Stimulated activated naive CD4-positive, alpha-beta T cell treated with Interleukin-2 at 50 U/mL for 16 hours (primary cell): ENCODE measurements around the gene BNC2.

ENCODE experiments used
- DNase-seq: peaks from one replicate; lab custom pipeline; 2025; lab: John Stamatoyannopoulos, UW

Gene BNC2

GRCh38 chr9:16595227-16595626, 275.2 kb downstream of the BNC2 start:
- DNase-seq, result no peak

GRCh38 chr9:16594787-16595186, 275.7 kb downstream of the BNC2 start:
- no peak for DNase-seq

DNA sequence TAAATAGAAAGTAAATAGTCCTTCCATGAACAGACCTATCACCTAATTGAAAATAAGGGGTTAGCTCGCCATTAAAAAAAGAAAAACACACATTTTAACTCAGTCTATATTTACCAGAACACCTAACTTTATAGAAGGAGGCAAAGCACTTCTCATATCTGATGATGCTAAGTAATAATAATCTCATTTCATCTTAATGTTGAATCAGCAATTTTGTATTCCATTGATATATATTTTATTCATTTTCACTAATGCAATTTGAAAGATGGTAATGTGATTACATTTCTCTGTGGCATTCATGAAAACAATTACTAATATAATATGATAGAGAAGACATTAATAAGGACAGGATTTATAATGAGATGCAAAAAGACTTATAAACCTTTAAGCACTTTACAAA, 276.7 kb downstream of the BNC2 start:
- no peak for DNase-seq

- no peak for DNase-seq
These were observed 279.4 kb downstream of the BNC2 start for GRCh38 chr9:16591092-16591491.

GRCh38 chr9:16585591-16585990, 284.9 kb downstream of the BNC2 start:
- no peak for DNase-seq

- DNase-seq, result no peak
These were observed 290.5 kb downstream of the BNC2 start for GRCh38 chr9:16579872-16580432.

DNA sequence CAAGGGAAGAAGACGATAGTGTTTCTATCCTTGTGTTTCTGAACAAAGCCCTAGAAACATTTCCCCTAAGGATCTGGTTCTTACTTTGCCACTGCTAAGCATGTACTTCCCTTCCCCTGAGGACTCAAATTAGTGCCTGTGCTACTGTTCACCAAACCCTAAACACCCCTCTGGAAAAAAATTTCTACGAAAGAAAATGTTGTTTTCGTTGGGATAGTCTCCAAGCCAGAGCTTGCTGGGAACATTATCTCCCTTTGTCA, 294.6 kb downstream of the BNC2 start:
- no peak for DNase-seq

DNA sequence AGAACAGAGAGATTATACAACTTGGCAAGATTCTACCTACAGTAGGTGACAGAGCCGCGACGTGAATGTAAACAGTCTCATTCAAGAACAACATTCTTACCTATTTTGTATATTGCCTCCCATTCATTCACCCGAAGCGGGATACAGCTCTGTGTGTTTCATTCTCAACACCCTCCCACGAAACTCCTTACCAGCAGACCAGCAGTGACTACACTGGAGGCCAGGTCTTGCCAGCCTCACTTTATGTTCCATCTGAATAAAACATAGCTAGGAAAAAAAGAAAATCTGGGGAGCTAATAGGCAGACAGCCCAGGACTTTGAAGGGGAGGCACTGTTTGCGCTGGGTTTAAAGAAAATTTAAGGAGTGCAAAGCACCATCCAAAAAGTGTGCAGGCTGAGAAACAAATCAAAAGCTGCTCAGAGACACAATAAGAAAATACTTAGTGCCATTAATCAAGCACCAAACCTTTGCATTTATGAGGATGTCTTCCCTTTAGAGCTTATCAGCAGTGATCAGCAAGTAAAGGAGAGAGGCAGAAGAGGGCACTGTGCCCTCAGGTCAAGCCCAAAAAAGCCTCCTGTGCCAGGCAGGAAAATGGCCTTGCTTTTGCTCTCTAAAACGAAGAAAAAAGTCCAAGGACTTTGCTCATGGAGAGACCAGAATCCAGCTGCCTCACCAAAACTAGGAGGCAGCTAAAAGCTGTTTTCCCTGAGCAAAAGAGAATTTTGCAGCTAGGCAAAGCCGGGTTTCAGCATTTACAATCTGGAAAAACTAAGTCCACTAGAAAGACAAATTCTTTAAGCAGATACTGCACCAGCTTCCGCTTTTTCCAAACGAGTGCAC, 295.1 kb downstream of the BNC2 start:
- DNase-seq, result no peak

DNA sequence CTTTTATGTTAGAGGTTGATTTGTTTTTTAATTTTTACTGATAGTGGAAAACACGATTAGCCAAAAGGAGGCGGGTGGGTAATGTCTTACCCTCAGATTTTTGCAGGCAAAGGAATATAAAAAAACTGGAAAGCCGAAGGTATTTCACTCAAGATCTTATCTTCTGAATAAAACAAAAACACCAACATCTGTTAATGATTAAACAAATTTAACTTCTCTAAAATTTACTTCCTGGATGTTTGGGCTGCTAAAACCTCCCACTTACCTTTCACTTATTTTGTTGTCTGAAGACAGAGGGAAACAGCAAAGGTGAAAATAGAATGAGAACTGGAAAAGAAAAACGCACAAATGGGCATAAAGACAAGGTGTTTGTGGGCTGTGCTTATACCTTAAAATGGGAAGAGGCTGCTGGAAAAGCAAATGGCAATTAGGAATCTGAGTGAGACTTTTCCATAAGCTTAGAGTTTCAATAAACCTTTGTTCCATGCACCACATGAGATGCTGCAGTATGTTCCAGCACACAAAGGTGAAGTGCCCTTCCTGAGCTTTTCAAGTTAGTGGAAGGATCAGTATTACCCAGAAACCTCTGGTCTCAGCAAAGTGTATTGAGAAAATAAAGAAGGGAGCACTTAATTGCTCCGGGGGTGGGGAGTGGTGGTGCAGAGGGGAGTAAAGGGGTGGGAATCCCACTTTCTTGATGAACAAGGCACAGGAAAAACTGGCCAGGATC, 298.3 kb downstream of the BNC2 start:
- no peak for DNase-seq

GRCh38 chr9:16571127-16571802, 299.2 kb downstream of the BNC2 start:
- DNase-seq, result no peak

DNA sequence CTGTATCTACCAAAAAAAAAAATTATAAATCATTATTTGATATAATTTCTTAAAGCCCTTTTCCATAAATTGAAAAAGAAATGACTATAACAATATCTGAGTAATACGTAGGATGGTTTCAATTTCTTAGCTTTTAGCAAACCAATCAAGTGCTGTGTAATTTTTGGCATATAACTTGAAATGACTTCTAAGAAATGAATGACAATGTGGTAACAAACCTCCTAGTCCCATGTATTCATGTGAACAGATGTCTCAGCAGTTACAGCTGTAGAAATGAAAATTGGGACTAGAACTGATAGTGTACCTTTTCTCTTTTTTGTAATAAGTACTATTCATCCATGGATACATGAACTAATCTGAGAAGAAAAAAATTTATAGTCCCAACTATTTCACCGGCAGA, 307.0 kb downstream of the BNC2 start:
- DNase-seq, result no peak

- DNase-seq, result no peak
These were observed 309.3 kb downstream of the BNC2 start for GRCh38 chr9:16561121-16561520.

- DNase-seq, result no peak
These were observed 310.9 kb downstream of the BNC2 start for GRCh38 chr9:16559418-16560188.

DNA sequence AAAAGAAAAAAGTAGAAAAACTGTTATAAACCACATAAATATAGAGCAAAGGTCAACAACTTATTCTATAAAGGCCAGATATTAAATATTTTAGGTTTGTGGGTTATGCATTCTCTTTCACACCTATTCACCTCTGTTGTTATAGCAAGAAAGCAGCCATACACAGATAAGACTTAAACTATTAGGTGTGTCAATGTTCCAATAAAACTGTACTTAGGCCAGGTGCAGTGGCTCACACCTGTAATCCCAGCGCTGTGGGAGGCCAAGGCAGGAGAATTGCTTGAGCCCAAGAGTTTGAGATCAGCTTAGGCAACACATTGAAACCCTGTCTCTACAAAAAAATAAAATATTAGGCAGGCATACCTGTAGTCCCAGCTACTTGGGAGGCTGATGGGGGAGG, 314.7 kb downstream of the BNC2 start:
- no peak for DNase-seq

GRCh38 chr9:16553869-16554540, 316.5 kb downstream of the BNC2 start:
- DNase-seq, result no peak

- no peak for DNase-seq
These were observed 318.2 kb downstream of the BNC2 start for GRCh38 chr9:16552252-16552651.

- no peak for DNase-seq
These were observed 318.8 kb downstream of the BNC2 start for GRCh38 chr9:16551692-16552091.

GRCh38 chr9:16545639-16546038, 324.8 kb downstream of the BNC2 start:
- DNase-seq, result no peak

- no peak for DNase-seq
These were observed 325.6 kb downstream of the BNC2 start for GRCh38 chr9:16544842-16545241.

- DNase-seq, result no peak
These were observed 326.8 kb downstream of the BNC2 start for GRCh38 chr9:16543686-16544085.

DNA sequence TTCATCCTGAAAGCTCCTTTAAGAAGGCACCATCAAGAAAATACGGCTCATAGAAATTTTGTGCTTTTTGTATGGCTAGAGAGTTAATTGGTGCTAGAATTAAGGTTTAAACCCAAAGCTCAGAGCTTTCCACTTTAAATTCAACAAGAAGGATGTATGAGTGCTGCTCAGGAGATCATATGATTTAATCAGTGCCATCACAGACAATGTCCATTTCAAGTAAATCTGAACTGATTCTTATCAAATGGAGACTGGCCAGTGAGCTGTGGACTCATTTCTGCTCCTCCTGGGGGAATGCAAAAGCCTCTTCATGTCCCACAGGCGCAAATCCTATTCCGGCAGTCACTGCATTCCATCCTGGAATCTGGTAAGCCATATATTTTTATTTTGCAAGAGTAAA, 327.2 kb downstream of the BNC2 start:
- no peak for DNase-seq

DNA sequence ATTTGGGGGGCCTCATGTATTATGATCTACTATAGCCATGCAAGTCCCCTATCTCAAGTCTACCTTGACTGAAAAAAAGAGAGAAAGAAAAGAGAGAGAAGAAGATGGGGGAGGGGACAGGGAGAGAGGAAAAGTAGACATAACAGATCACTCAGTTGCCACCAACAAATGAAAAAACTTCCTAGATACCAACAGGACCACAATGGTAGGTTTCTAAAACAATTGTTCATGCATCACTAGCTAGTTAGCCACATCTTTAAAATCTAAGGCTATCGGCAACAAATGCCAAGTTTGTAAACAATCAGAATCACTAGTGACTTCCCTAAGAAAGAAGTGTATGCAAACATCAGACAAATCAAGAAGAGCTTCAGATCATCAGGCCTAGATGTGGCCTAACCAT, 328.2 kb downstream of the BNC2 start:
- no peak for DNase-seq
